Stimulated activated CD4-positive, alpha-beta T cell treated with anti-CD3 and anti-CD28 coated beads, Interleukin-12 subunit alpha, Interleukin-12 subunit beta, amount 100 ng/mL, for 24 hours (primary cell): ENCODE measurements around the gene CAAP1.
"Not testable (repeated sequence)": the region's sequence is repeated elsewhere in the genome, so short reads cannot be mapped to it uniquely, and the experiment has no call there.

ENCODE experiments used
- DNase-seq, 2 experiments: peaks; one replicate each; pipeline ENCODE4 v3.0.0-alpha.2; 2020; ENCODE audit warnings: low read depth in 2 of 2

Gene CAAP1

GRCh38 chr9:26833792-26834191 lies 58.8 kb downstream of the CAAP1 start:
- no peak for DNase-seq

- DNase-seq: not testable (repeated sequence)
Observed at GRCh38 chr9:26828391-26828955, 64.1 kb downstream of the CAAP1 start.

GRCh38 chr9:26814799-26815198 lies 77.8 kb downstream of the CAAP1 start:
- no peak for DNase-seq

GRCh38 chr9:26813247-26813646 lies 79.4 kb downstream of the CAAP1 start:
- no peak for DNase-seq

- DNase-seq: no peak
Observed at GRCh38 chr9:26812217-26812616, 80.4 kb downstream of the CAAP1 start.

- no peak for DNase-seq
Observed at GRCh38 chr9:26811106-26811505, 81.5 kb downstream of the CAAP1 start.

- no peak for DNase-seq
Observed at GRCh38 chr9:26809795-26810194, 82.8 kb downstream of the CAAP1 start.

- no peak for DNase-seq
Observed at GRCh38 chr9:26807161-26807560, 85.4 kb downstream of the CAAP1 start.

GRCh38 chr9:26802921-26803320 lies 89.7 kb downstream of the CAAP1 start:
- DNase-seq: no peak

GRCh38 chr9:26801772-26802171 lies 90.8 kb downstream of the CAAP1 start:
- no peak for DNase-seq

- no peak for DNase-seq
Observed at GRCh38 chr9:26800322-26800721, 92.3 kb downstream of the CAAP1 start.

GRCh38 chr9:26791274-26791673 lies 101.3 kb downstream of the CAAP1 start:
- no peak for DNase-seq
